Activated T-helper 1 cell treated with anti-CD3 and anti-CD28 coated beads, Interleukin-2, amount 50 U/mL, for 16 hours (primary cell): ENCODE results near the gene AOAH.
"Not testable (repeated sequence)": the region's sequence is repeated elsewhere in the genome, so short reads cannot be mapped to it uniquely, and the experiment has no call there.

Experiments
- DNase-seq, 2 donors: peaks; one replicate each; pipeline ENCODE4 v3.0.0-alpha.2; 2020; ENCODE audit warnings: low read depth in 1 of 2, low spot score in 1 of 2

The AOAH gene

GRCh38 chr7:36658335-36659171 lies 65.7 kb downstream of the AOAH start:
- DNase-seq = no peak

- no peak for DNase-seq
Observed at GRCh38 chr7:36657036-36657660, 67.1 kb downstream of the AOAH start.

- DNase-seq = no peak
Observed at GRCh38 chr7:36654436-36654835, 69.9 kb downstream of the AOAH start.

DNA sequence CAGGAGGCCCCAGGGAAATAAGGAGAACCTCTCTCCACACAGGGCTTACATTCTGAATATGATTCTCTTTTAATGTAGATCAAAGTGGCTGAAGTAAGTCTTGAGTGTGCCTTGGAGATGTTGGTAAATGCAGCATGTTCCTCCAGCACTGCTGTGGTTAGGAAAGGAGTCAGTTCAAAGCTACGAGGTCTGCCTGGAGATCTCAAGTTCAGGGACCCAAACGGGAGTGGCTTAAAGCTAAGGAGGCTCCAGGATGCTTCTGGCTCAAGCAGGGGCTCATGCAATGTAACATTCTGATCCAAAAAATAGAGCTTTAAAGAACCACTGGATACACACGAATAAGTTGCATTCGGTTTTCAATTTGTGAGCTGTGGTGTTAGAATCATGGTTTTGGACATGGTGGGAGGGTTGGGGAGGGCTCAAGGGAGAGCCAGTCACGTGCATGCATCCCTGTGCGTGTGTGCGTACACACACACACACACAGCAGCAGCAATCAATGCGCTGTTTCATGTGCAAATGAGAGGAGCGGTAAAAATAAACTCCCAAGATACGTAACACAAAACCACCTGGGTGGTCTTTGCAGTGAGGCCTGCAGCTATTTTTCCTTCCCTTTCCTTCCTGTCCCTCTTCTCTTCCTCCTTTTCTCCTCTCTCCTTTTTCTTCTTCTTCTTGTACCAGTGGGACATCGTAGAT lies 70.5 kb downstream of the AOAH start:
- no peak for DNase-seq

GRCh38 chr7:36653008-36653662 lies 71.2 kb downstream of the AOAH start:
- DNase-seq = no peak

DNA sequence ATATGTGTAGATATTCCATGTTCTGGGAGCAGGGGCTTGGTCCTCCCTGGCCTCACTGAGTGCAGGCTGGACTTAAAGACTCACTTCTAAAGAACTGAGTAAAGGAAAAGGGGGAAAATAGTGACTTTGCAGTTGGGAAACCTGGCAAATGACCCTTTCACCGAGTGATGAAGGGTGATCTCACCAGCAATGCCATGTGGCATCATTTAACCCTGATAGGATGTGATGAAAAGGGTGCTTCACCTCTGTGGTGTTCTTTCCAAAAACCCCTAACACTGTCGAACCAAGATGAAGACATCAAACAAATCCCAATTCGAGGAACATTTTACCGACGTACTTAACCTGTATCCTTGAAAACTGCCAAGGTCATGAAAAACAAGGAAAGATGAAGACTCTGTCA lies 71.9 kb downstream of the AOAH start:
- DNase-seq = no peak

- DNase-seq = no peak
Observed at GRCh38 chr7:36651404-36651803, 72.9 kb downstream of the AOAH start.

DNA sequence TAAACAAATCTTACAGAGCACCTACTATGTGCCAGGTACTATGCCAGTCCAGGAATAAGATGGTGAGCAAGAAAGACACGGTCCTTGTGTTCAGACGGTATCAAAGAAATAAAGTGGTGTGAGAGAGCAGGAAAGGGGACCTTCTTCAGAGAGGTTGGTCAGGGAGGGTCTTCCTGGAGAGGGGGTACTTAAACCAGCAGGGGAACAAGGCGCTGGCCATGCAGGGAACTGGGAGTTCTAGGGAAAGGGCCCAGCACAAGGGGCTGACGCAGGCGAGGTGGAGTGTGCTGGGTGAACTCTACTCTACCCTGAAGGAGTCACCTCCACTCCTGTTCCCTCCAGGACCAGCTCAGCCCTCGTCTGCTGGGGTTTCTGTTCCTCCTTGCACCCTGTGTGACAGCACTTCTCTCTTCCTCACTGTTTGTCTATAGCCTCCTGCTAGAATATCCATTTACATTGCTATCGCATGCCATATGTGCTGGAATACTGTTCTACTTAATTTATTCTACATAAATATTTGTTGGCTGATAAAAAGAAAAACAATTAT lies 73.5 kb downstream of the AOAH start:
- no peak for DNase-seq

DNA sequence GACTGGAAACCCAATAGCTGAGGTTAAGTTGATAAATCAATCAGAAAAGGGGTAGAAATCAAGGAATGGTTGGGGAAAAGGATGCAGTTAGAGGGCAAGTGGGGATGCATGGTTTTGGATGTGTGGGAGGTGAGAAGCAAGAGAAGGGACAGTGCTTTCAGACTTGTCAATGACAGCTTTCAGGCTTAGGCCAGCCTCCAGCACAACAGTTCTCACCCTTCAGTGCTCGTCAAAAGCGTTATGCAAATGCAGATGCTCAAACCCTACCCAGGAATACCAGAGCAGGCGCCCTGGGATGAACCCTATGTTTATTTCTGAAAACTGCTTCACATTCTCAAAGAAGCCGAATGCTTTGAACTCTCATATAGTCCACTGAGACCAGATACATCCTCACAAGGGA lies 74.0 kb downstream of the AOAH start:
- DNase-seq = no peak

DNA sequence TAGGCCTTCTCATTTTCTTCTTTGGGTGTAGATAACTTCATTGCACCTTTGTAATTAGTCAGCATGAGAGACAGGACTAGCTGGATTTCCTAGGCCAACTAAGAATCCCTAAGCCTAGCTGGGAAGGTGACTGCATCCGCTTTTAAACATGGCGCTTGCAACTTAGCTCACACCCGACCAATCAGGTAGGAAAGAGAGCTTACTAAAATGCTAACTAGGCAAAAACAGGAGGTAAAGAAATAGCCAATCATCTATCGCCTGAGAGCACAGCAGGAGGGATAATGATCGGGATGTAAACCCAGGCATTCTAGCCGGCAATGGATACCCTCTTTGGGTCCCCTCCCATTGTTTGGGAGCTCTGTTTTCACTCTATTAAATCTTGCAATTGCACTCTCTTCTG lies 75.0 kb downstream of the AOAH start:
- not testable (repeated sequence) for DNase-seq

DNA sequence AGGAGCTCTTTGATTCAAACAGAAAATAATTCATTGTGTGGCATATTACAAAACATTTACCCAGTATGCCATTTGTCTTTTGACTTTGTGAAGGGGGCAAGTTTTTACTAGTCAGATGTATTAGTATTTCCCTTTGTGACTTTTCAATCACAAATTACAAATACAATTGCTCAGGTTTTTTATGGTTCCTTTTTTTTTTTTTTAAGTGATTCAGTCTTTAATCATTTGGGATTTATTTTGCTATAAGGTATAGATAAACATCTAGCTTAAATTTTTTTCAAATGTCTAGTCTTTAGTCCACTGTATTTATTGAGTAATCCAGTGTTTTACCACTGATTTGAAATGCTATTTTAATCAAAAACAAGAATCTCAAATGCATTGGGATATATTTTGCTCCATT lies 75.9 kb downstream of the AOAH start:
- DNase-seq = no peak

DNA sequence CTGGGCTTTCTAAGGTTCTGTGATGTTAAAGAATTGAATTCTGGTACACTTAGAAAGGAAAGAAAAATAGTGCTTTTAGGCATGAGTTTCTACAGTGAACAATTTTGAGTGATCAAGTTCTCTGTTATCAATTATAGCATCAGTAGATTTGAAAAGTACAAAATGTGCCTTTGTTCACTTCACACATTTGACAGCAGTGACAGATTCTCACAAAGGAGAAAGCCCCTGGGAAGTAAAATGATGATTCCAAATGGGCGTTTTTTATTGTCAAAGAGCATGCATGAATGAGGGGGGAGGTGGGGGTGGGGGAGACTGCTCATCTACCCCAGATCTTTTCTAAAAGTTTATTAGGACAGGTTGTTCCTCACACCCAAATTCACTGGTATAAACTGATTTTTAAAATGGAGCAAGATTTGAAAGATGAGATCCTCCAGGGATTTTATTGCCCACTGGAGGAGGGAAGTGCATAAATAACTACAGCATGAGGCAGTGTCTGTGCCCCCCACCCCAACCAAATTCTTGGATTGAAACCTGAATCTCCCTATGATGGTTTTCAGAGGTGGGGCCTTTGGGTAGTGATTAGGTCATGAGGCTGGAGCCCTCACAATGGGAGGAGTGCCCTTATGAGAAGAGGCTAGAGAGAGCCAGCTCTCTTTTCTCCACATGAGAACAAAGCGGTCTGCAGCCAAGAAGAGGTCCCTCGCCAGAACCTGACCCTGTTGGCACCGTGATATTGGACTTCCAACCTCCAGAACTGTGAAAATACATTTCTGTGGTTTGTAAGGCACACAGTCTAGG lies 79.5 kb downstream of the AOAH start:
- no peak for DNase-seq

GRCh38 chr7:36642414-36642813 lies 81.9 kb downstream of the AOAH start:
- no peak for DNase-seq

GRCh38 chr7:36642010-36642409 lies 82.3 kb downstream of the AOAH start:
- DNase-seq = no peak

DNA sequence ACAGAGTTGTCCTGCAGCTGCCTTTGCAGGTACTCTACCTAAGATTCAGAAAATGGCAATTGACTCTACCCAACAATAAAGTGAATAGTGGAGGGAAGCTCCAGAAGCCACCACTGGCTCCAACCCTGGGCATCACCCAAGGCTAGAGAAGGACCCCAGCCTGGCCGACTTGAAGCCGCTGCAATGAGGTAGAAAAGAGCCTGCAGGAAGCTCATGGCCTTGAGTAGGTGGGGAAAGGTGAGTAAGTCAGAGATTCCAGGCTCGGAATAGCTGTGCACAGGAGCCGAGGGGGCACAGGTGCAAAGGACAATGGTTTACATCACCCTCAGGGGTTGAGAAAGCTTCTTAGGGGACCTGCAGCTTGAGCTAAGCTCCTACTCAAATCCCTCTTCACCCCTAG lies 83.6 kb downstream of the AOAH start:
- no peak for DNase-seq

GRCh38 chr7:36639826-36640225 lies 84.5 kb downstream of the AOAH start:
- peak in 1 of 2 donors; percentile 26 for DNase-seq

- DNase-seq = no peak
Observed at GRCh38 chr7:36638586-36639263, 85.6 kb downstream of the AOAH start.

GRCh38 chr7:36638140-36638539 lies 86.2 kb downstream of the AOAH start:
- no peak for DNase-seq

- DNase-seq = no peak
Observed at GRCh38 chr7:36637417-36637816, 86.9 kb downstream of the AOAH start.

DNA sequence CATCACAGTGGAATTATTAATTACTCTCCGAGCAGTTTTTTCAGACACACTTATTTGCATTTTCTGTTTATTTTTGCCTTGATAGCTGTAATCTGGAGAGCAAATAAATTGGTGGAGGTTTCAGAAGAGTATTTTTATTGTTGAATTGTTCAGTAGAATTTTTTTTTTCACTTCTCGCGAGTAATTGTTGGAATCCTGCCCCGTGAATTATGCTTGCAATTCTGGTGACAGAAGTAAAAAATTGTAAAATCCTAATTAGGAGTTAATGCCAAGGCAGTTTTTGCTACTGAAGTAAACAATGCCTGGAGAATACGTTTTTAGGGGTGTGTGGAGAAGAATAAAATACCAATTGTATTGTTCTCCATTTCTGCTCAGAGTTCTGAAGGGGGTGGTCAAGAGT lies 88.2 kb downstream of the AOAH start:
- no peak for DNase-seq
